Measurements from ENCODE around the gene PNPLA3.

DNA sequence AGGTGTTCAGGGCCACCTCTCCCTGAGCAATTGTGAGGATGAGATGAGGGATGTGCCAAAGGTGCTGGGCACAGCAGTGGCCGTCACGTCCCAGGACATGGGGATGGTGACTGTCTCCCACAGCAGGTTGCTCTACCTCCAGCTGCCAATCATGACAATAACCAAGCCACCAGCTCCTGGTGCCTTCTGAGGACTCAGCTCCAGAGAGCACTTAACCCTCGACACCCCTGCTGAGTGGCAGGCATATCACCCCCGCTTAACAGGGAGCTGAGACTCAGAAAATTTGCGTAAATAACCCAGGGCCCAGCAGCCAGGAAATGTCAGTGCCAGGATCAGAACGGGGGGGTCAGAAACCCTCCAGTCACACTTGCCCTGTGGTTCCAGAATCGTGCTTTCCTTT lies 23.4 kb upstream of the PNPLA3 start:
- TF ChIP-seq EZH2 (IDR thresholded peaks at IDR 0.05; ENCODE audit: borderline replicate concordance) = no peak
- TF ChIP-seq, protein P1, sequence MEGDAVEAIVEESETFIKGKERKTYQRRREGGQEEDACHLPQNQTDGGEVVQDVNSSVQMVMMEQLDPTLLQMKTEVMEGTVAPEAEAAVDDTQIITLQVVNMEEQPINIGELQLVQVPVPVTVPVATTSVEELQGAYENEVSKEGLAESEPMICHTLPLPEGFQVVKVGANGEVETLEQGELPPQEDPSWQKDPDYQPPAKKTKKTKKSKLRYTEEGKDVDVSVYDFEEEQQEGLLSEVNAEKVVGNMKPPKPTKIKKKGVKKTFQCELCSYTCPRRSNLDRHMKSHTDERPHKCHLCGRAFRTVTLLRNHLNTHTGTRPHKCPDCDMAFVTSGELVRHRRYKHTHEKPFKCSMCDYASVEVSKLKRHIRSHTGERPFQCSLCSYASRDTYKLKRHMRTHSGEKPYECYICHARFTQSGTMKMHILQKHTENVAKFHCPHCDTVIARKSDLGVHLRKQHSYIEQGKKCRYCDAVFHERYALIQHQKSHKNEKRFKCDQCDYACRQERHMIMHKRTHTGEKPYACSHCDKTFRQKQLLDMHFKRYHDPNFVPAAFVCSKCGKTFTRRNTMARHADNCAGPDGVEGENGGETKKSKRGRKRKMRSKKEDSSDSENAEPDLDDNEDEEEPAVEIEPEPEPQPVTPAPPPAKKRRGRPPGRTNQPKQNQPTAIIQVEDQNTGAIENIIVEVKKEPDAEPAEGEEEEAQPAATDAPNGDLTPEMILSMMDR (IDR thresholded peaks at IDR 0.05; ENCODE audit: poor library complexity) = no peak
- no peak for TF ChIP-seq EZH2phosphoT487 (IDR thresholded peaks at IDR 0.05; ENCODE audit: low read depth, severe bottlenecking, unreplicated experiment)

All from hepatocyte (in vitro differentiated cells).